ENCODE measurements around the gene PHACTR1. TPM values are rescaled to one million over a fixed set of nuclear protein-coding genes. Genes with fewer than 3 reads are reported as not detected.

PHACTR1 gene
- total RNA-seq, 8 experiments from 2014 or later = 2.7 to 24.5 (median 16.4) TPM

GRCh38 chr6:12977206-12977605, 260.6 kb downstream of the PHACTR1 start:
- no peak overlapping the region for H3K27ac ChIP-seq
- WGBS, 10 experiments = 100% methylated on average over 1 to 3 of the region's 3 CpGs; no CpG with 5 or more reads in 4 of the 10 experiments
- H3K4me3 ChIP-seq = no peak overlapping the region
- no peaks in the 10 kb centered on the region for H3K4me1 ChIP-seq (replicated peaks in 1 of 2)
- ATAC-seq (replicated peaks in 6 of 8) = no peak
- in situ Hi-C loops (cut with MboI; ENCODE audit: low pct_unique_long_range_greater_than_20kb in 2 of 9, low sequenced_read_pairs in 9 of 9, unreplicated experiment in 9 of 9) = no loop called here

DNA sequence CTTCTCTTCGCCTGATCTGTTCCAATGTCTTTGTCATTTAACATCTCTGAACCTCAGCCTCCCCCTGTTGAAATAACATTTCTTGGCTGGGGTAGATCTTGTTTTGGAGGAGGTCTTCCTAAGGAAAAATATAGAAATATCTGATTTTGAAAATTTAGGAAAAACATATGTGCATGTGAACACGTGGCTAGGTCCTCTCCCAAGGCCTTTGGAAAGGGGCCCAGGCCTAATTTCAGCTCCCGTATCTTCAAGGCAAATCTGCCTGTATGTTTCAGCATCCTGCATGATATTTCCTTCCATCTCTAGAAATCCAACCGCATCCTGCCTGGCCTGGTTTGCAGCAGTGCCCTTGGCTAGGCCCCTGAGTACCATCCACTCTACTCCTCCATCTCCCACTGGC, 261.2 kb downstream of the PHACTR1 start:
- Histone ChIP-seq H3K4me1 (replicated peaks in 1 of 2) (no peaks in the 10 kb centered on the region), H3K4me3 (no peak overlapping the region), H3K27ac (no peak overlapping the region)
- WGBS, 10 experiments = 61 to 100% (median 90%) methylated on average over 2 to 4 of the region's 4 CpGs; no CpG with 5 or more reads in 1 of the 10 experiments
- ATAC-seq (replicated peaks in 6 of 8) = no peak
- in situ Hi-C loops (cut with MboI; ENCODE audit: low pct_unique_long_range_greater_than_20kb in 2 of 9, low sequenced_read_pairs in 9 of 9, unreplicated experiment in 9 of 9) = no loop called here

DNA sequence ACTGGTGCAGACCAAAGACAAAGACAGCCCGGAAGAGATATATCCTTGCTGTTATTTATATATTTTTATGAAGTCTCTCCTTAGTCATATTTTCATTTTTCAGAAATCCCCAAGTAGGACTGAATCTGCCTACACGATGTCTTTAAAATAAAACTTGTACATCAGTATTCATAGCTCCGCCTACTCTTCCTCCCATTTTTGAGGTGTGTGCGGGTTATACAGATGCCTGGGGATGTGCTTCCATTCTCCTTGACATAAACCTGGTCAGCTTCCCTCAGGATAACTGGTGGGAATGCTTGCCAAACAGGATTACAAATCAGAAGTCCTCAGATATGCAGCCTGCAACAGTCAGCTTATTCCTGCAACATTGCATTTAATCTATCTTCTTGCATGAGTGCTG, 264.2 kb downstream of the PHACTR1 start:
- H3K4me3 ChIP-seq = no peak overlapping the region
- H3K27ac ChIP-seq = no peak overlapping the region
- no peak for ATAC-seq (replicated peaks in 6 of 8)
- H3K4me1 ChIP-seq (replicated peaks in 1 of 2) = no peaks in the 10 kb centered on the region
- in situ Hi-C loops (cut with MboI; ENCODE audit: low pct_unique_long_range_greater_than_20kb in 2 of 9, low sequenced_read_pairs in 9 of 9, unreplicated experiment in 9 of 9) = no loop called here
- WGBS, 10 experiments = 59 to 100% (median 90%) methylated on average over 1 to 4 of the region's 4 CpGs; no CpG with 5 or more reads in 1 of the 10 experiments

DNA sequence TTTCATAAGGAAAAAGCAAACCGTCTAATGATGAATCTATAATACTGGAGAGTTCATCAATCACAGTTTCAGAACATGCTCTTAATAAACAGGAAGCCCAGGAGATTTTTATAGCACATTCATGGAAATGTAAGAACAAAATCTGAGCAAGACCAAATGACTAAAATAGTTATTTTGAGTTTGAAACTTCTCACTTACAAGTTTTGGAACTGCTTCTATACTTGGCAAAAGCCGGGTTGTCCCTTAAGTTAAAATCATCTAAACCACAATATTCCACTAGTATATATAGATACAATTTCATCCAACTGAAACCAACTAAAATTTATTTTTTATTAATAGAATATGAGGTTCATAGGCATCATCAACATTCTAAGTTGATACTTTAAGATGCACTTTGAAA, 268.2 kb downstream of the PHACTR1 start:
- WGBS, 10 experiments = 27 to 100% (median 75%) methylated on average over 1 to 2 of the region's 2 CpGs; no CpG with 5 or more reads in 1 of the 10 experiments
- no peak overlapping the region for H3K4me3 ChIP-seq
- no peak for ATAC-seq (replicated peaks in 6 of 8)
- no peaks in the 10 kb centered on the region for H3K4me1 ChIP-seq (replicated peaks in 1 of 2)
- in situ Hi-C loops (cut with MboI; ENCODE audit: low pct_unique_long_range_greater_than_20kb in 2 of 9, low sequenced_read_pairs in 9 of 9, unreplicated experiment in 9 of 9) = no loop called here
- H3K27ac ChIP-seq = no peak overlapping the region

GRCh38 chr6:12987783-12988182, 271.2 kb downstream of the PHACTR1 start:
- Histone ChIP-seq H3K4me1 (replicated peaks in 1 of 2) (no peaks in the 10 kb centered on the region), H3K27ac (no peak overlapping the region), H3K4me3 (no peak overlapping the region)
- in situ Hi-C loops (cut with MboI; ENCODE audit: low pct_unique_long_range_greater_than_20kb in 2 of 9, low sequenced_read_pairs in 9 of 9, unreplicated experiment in 9 of 9) = no loop called here
- ATAC-seq (replicated peaks in 6 of 8) = no peak

- ATAC-seq (replicated peaks in 6 of 8) = no peak
- Histone ChIP-seq H3K4me1 (replicated peaks in 1 of 2) (no peaks in the 10 kb centered on the region), H3K4me3 (no peak overlapping the region), H3K27ac (no peak overlapping the region)
- in situ Hi-C loops (cut with MboI; ENCODE audit: low pct_unique_long_range_greater_than_20kb in 2 of 9, low sequenced_read_pairs in 9 of 9, unreplicated experiment in 9 of 9) = no loop called here
- 63 to 100% (median 90%) methylated on average over 2 to 5 of the region's 7 CpGs; no CpG with 5 or more reads in 5 of the 10 experiments for WGBS, 10 experiments
Measured at GRCh38 chr6:12990162-12990561, 273.6 kb downstream of the PHACTR1 start.

GRCh38 chr6:12991435-12991834, 274.9 kb downstream of the PHACTR1 start:
- 14 to 90% (median 75%) methylated on average over 1 to 3 of the region's 3 CpGs; no CpG with 5 or more reads in 1 of the 10 experiments for WGBS, 10 experiments
- Histone ChIP-seq H3K4me1 (replicated peaks in 1 of 2) (no peaks in the 10 kb centered on the region), H3K27ac (no peak overlapping the region), H3K4me3 (no peak overlapping the region)
- in situ Hi-C loops (cut with MboI; ENCODE audit: low pct_unique_long_range_greater_than_20kb in 2 of 9, low sequenced_read_pairs in 9 of 9, unreplicated experiment in 9 of 9) = no loop called here
- ATAC-seq (replicated peaks in 6 of 8) = no peak

DNA sequence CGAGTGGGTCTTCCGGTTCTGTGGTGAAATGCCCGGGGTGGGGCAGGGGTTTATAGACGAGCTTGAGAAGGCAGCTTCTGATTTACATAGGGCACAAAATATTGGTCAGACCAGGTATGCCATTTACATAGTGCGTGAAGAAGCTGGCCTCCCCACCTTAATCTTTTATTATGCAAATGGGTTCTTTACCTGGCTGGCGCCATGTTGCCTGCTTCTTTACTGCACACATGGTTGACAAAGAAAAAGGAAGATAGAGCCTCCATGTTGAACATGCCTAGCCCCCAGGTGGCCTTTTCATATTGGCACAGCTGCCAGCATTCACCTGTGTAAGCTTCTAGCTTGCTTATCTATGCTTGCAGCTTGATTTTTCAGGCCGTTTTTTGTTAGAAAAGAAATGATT, 276.2 kb downstream of the PHACTR1 start:
- 33 to 91% (median 73%) methylated on average over 1 to 6 of the region's 7 CpGs for WGBS, 10 experiments
- ATAC-seq (replicated peaks in 6 of 8) = no peak
- no peaks in the 10 kb centered on the region for H3K4me1 ChIP-seq (replicated peaks in 1 of 2)
- no peak overlapping the region for H3K4me3 ChIP-seq
- in situ Hi-C loops (cut with MboI; ENCODE audit: low pct_unique_long_range_greater_than_20kb in 2 of 9, low sequenced_read_pairs in 9 of 9, unreplicated experiment in 9 of 9) = no loop called here
- no peak overlapping the region for H3K27ac ChIP-seq

DNA sequence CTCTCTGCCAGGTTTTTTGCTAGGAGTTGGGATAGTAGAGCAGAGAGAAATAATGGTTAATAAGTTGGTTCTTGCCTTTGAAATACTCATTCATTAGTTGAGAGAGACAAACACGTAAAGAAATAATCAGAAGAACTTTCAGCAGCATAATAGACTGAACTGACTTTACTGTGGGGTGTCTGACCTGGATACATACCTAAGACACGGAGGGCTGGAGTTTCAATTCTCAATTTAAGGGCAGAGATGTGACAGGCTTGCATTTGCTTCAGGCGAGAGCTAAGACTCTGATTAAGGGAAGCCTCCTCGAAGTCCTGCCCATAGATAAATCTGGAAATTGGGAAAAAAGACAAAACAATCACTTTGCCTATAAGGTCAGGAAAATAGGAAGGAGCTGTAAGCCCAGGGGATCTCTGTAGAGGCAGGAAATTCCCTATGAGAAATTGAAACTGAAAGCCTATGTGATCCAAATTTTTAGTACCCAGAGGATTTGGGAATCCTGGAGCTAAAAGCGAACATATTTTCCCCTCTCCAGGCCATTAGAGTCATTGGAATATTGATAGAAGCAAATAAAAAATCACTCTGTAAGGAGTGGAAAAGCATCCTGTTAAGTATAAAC, 276.8 kb downstream of the PHACTR1 start:
- no peak overlapping the region for H3K27ac ChIP-seq
- no peak overlapping the region for H3K4me3 ChIP-seq
- ATAC-seq (replicated peaks in 6 of 8) = no peak
- 32 to 88% (median 61%) methylated on average over 2 to 5 of the region's 5 CpGs; no CpG with 5 or more reads in 1 of the 10 experiments for WGBS, 10 experiments
- no peaks in the 10 kb centered on the region for H3K4me1 ChIP-seq (replicated peaks in 1 of 2)
- in situ Hi-C loops (cut with MboI; ENCODE audit: low pct_unique_long_range_greater_than_20kb in 2 of 9, low sequenced_read_pairs in 9 of 9, unreplicated experiment in 9 of 9) = no loop called here

GRCh38 chr6:12995419-12995818, 278.9 kb downstream of the PHACTR1 start:
- no peak overlapping the region for H3K27ac ChIP-seq
- in situ Hi-C loops (cut with MboI; ENCODE audit: low pct_unique_long_range_greater_than_20kb in 2 of 9, low sequenced_read_pairs in 9 of 9, unreplicated experiment in 9 of 9) = no loop called here
- 65 to 100% (median 92%) methylated on average over 2 to 4 of the region's 4 CpGs for WGBS, 10 experiments
- no peak for ATAC-seq (replicated peaks in 6 of 8)
- no peak overlapping the region for H3K4me3 ChIP-seq
- H3K4me1 ChIP-seq (replicated peaks in 1 of 2) = no peaks in the 10 kb centered on the region

DNA sequence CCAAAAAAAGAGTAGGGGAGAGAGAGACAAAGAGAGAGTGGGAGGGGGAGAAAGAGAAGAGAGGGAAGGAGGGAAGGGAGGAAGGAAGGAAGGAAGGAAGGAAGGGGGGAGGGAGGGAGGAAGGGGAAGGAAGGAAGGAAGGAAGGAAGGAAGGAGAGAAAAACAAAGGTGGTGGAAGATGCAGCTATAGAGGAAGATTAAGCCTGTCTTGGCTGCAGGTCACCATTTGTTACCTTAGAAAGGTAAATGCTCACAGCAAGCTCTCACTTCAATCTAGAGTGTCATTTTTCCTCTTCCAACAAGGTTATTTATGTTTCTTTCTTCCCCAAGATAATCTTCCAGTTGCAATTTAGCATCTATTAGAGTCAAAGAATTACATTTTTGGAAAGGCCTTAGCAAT, 284.0 kb downstream of the PHACTR1 start:
- ATAC-seq (replicated peaks in 6 of 8) = no peak
- H3K4me1 ChIP-seq (replicated peaks in 1 of 2) = no peaks in the 10 kb centered on the region
- no peak overlapping the region for H3K27ac ChIP-seq
- in situ Hi-C loops (cut with MboI; ENCODE audit: low pct_unique_long_range_greater_than_20kb in 2 of 9, low sequenced_read_pairs in 9 of 9, unreplicated experiment in 9 of 9) = no loop called here
- H3K4me3 ChIP-seq = no peak overlapping the region

GRCh38 chr6:13001927-13002326, 285.4 kb downstream of the PHACTR1 start:
- in situ Hi-C loops (cut with MboI; ENCODE audit: low pct_unique_long_range_greater_than_20kb in 2 of 9, low sequenced_read_pairs in 9 of 9, unreplicated experiment in 9 of 9) = no loop called here
- Histone ChIP-seq H3K4me1 (replicated peaks in 1 of 2) (no peaks in the 10 kb centered on the region), H3K27ac (no peak overlapping the region), H3K4me3 (no peak overlapping the region)
- peak in 2 of 8 experiments; percentile 30 to 52 for ATAC-seq (replicated peaks in 6 of 8)
- 43 to 100% (median 78%) methylated on average over 1 to 3 of the region's 3 CpGs for WGBS, 10 experiments

- Histone ChIP-seq H3K4me3 (no peak overlapping the region), H3K4me1 (replicated peaks in 1 of 2) (no peaks in the 10 kb centered on the region), H3K27ac (no peak overlapping the region)
- in situ Hi-C loops (cut with MboI; ENCODE audit: low pct_unique_long_range_greater_than_20kb in 2 of 9, low sequenced_read_pairs in 9 of 9, unreplicated experiment in 9 of 9) = no loop called here
- WGBS, 10 experiments = 13 to 100% (median 75%) methylated on average over 1 to 2 of the region's 2 CpGs; no CpG with 5 or more reads in 3 of the 10 experiments
- ATAC-seq (replicated peaks in 6 of 8) = no peak
Measured at GRCh38 chr6:13004601-13005000, 288.0 kb downstream of the PHACTR1 start.

DNA sequence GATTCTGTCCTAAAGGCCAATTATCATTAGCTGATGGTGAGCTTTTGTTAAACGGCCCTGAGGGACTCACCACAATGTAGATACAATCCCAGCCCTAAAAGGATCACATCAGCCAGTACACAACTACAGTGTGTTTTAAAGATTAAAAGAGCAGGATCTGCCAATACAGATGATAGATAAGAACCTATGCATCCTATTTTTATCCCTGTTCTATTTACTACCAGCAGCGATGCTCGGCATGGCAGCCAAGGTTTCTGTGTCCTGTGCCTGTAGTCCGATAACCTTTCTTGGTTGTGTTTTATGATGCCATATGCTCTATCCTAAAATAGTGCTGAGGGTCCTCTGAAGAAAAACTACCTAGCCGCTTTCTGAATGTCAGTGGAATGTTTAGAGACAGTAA, 289.4 kb downstream of the PHACTR1 start:
- ATAC-seq (replicated peaks in 6 of 8) = no peak
- WGBS, 10 experiments = 74 to 100% (median 96%) methylated on average over 1 to 5 of the region's 5 CpGs; no CpG with 5 or more reads in 2 of the 10 experiments
- in situ Hi-C loops (cut with MboI; ENCODE audit: low pct_unique_long_range_greater_than_20kb in 2 of 9, low sequenced_read_pairs in 9 of 9, unreplicated experiment in 9 of 9) = no loop called here
- Histone ChIP-seq H3K27ac (no peak overlapping the region), H3K4me1 (replicated peaks in 1 of 2) (no peaks in the 10 kb centered on the region), H3K4me3 (no peak overlapping the region)
